Right forelimb (tissue), 1 donor: Measurements from ENCODE around the gene ZMYND12.

Experiments used
- DNase-seq: peaks from one replicate; pipeline ENCODE4 v3.0.0-alpha.2; 2018

ZMYND12 gene

DNA sequence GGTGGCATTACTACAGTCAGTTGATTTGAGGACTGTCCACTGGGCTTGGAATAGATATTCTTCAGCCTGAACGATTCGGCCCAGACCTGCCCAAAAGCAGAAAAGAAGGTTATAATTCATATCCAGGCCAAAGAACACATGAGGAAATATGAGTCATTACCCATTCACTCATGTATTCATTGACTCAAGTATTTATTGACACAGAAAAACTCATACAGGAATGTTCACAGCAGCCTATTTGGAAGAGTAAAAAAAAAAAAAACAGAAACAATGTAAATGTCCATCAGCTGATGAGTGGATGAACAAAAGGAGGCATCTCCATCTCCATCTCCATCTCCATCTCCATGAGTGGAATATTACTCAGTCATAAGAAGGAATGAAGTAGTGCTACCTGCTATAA, 15.9 kb downstream of the ZMYND12 start:
- no peak for DNase-seq

DNA sequence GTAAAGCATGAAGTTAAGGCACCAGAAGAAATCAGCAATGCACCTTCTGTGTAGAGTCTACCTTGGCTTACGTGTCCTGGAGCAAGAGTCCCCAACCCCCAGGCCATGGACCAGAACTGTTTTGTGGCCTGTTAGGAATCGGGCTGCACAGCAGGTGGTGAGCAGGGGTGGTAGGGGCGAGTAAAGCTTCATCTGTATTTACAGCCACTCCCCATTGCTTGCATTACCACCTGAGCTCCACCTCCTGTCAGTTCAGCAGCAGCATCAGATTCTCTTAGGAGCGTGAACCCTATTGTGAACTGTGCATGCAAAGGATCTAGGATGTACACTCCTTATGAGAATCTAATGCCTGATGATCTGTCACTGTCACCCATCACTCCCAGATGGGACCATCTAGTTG, 21.5 kb downstream of the ZMYND12 start:
- no peak for DNase-seq

DNA sequence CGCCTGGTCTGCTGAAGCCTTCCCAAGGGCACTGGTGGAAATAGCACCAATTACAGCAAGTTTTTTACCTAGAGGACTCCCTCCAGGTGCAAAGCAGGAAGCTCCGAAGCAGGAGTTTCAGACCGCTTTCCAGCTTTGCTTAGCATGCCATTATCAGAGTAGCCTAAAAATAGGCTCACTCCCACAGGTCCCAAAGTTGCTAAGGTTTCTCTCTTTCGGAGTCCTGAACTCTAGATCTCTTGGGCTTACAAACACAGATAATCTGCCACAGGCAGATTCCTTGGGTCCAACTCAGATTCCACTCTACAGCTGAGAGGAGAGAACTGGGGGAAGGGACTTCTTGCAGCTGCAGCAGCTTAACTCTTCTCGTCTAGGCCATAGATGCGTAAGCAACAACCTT, 22.5 kb downstream of the ZMYND12 start:
- no peak for DNase-seq

DNA sequence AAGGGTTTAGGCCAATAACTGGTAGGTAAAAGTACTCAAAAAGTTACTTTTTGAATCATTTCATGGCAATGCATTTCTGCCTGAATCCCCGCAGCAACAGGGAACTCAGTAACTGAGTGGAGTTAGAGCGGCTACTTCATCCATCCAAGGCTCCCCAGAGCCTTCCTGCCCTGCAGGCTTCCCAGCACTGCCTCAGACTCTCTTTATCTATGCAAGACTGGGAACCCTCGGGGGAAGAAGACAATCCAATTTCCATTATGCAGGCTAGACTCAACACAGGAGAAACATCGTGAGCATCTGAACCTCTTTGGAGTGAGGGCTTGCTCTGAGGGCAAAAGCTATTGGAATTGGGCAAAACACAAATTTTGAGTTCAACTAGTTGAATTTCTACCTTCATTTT, 23.1 kb downstream of the ZMYND12 start:
- no peak for DNase-seq

DNA sequence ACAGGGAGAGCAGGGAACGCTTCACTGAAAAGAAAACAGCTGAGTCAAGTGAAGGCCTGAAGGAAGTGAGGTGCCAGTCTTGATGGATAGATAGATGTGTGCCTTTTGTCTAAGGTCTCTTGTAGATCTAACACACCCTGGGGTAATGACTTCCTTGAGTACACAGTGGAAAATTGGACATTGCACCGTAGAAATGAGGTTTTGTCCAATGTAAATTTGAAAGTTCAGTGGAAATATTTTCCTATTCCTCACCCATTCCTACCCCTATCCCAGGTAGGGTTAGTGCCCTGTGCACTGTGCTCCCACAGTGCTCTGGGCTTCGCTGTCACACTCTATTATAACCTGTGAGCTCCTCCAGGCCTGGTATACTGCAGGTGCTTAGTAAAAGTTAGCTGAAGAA, 24.3 kb downstream of the ZMYND12 start:
- no peak for DNase-seq

DNA sequence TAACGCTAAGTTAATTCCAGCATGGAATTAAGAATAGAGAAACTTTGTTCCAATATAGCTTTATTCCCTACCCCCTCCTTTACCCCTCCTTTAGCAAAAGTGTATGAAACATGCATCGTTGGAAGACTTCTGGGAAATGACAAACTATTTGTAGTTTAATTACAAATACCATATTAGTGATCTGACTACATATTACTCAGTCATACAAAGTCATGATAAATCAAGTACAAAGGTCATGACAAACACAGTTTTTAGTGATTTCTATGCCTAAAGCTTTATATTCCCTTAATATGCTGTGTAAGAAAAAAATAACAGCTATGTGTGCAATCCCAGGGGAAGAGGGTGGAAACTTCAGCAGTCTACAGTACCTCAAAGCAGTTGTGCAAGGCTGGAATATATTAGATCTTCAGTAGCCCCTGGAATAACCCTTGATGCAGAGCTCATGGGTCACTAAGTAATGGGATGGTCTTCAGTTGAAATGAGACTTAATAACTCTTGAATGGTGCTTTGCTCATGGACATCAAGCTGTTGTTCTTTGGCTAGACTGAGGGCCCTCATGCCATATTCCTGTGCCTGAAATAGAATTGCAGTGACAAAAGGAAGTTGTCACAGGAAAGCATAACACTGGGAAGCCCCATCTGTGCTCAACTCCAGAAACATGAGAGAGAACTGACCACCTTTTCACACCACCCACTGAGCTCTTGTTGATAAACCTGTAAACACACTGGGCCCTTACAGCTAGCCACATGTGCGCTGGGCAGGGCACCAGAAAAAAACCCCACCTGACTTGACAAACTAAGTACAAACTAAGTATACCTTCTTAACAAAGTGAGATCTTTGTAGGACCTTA, 25.3 kb downstream of the ZMYND12 start:
- DNase-seq = no peak

DNA sequence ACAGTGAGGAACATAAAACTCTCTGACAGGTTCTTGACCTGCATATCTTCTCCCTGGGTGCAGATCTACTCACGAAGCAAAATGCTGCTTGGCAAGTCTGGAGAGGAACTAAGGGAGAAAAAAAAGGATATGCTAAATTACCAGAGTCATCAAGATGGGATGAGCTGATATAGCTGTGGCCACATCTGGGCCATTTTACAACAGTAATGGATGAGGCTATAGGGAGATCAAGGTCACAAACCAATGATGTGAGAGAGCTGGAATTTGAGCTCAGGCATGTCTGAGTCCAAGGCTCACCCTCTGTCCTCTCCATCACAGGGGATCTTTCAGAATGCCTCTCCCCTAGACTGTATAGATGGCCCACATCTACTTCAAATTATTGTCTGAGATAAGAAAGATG, 26.2 kb downstream of the ZMYND12 start:
- no peak for DNase-seq

DNA sequence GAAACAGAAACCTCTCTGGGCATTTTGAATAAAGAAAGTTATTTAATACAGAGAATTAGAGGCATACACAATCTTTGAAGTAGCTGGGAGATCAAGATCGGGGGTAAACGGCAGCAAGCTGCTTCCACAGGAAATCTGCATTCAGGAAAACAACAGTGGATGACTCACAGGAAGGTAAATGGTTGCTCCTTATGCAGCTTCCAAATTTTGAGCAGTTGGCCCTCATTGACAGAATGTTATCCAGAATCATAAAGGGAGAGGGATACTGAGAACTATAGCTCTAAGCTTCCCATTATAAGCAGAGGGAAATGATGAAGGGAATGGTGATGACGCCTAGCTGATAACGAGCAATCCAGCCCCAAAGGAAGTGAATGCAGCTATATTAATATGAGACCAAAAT, 28.6 kb downstream of the ZMYND12 start:
- DNase-seq = no peak

DNA sequence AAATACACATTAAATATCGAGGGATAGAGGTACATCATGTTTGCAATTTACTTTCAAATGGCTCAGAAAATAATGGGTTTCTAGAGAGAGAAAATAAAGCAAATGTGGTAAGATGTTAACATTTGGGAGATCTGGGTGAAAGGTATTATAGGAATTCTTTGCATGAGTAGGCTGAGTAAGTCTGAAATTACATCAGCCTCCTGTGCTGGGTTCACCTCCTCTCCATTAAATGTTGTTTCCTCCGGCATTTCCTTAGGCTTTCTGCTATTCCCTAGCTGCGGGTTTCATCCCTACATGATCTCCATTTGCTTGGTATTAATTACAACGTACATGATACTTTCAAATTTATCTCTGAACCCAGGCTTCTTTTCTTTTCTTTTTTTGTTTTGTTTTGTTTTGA, 31.6 kb downstream of the ZMYND12 start:
- no peak for DNase-seq

DNA sequence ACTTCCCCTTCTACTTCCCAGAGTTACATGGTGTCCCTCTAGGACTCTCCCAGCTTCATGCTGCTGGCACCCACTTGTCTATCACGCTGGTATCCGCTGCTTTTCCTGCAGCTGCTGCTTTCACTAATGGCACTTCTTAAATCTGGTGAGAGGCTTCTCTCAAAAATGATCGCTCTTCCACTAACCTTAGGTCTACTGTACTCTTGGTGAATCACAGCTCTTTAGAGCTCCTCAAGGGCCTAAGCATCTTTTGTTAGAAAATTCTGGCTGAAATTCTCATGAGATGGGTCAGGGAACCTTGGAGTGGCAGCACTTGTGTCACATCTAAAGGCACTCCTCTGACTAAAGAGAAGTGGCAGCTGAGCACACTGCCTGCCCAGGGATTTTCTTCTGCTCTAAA, 32.1 kb downstream of the ZMYND12 start:
- DNase-seq = no peak

DNA sequence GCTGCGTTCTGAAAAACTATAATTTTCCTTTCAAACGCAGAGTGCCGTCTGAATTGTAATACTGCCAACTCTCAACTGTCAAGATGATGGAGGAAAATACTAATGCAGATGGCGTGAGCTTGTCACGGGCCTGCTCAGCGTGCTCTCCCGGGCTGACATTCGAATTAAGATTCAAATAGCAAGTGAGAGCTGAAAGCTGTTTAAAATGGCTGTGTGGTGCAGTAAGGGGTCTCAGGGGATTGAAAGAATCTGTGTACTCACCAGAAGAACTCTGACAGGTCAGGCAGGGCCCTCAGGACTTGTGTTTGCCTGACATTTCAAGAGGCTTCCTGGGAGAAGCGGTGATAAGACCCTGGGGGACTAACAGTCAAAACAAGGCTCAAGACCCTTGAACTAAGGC, 33.1 kb downstream of the ZMYND12 start:
- no peak for DNase-seq

DNA sequence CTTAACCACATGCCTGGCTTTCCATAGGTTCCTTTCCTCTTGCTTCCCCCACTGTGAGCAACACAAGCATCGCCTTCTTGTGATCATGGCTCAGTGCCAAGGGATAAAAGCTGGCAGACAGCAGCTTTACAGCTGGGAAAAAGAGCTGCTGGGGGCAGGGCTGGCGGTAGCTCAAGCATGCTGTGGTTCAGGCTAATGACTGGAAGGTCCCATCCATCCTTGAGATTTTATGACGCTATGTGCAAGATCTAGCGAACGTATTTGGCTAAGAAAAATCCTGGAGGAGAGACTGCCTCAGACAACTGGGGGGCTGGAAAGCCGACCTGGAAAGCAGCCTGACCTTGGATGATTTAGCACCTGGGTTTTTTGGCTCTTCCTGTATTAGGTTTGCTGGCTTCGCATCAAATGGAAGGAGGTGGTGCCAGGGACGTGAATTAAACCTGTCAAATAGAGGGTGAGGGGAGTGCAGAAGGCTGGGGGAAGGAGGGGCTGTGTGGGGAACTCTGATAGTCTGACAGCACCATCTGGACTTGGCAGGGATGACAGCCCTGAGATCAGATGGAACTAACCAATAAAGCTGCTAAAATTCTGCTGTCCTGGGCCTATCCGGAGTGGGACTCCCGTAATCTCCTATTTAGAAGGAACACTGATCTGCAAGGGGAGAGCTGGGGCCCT, 34.8 kb downstream of the ZMYND12 start:
- peak; percentile 85 for DNase-seq

DNA sequence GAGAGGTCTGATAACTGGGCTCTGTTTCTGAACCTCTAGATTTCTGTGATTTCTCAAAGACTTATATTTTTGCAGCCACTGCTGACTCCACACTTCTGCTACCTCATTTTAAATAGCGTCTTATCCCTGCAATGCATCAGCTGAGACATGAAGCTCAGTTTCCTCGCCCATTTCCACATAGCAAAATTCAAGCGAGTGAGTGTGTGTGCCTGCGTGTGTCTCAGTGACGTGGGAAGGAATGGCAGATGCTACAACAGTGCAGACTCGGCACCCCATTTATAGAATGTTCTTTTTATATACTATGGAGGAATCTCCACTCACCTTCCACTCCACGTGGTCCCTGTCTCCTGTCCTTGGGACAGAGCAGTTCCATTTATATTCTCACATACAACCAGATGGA, 35.7 kb downstream of the ZMYND12 start:
- DNase-seq = peak; percentile 45

DNA sequence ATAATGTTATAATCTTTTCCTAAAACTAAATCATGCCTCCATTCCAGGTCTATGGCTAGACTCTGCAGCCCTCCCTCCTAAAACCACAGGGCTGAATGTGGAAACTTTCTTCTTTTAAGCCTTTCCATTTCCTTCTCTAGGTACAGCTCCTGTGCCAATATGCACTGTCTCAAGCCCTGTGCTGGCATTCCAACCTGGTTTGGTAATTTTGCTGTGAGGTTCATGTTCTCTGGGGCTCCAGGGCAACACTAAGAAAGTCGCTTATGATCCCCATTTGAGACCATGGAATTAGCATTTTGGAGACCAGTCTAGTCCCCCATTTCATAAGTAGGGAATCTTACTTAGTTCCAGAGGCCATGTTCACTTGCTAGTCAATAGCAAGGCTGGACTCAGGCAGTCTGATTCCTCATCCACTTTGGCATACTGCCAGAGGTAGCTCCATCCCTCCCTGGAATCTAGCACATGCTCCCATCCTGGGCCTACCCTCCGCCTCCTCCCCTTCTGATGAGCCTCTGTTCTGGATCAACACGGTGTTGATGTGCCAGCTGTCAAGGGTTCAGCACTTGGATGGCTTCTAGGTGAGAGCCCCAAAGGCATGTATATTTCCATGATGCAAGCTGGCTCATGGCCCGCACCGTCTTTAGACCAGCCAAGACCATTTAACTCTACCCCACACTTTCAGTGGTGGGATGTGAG, 36.5 kb downstream of the ZMYND12 start:
- DNase-seq = peak; percentile 85

DNA sequence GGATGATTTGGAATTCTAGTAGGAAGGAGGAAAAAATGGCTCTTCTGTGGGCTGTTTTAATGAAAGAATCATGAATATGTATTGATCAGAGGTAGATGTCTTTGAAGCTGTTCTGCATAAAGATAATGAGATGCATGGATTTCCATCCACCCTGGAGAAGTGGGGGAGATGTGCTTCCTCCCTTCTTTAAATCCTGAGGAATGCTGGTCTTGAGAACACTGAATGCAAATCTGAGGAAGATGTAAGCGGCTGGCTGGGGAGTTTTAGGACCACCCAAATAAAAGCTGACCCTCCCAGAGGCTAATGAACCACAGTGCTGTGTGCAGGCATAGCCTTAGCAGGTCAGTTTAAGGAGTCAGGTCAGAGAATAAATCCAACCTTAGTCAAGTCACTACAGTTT, 37.3 kb downstream of the ZMYND12 start:
- DNase-seq = no peak

DNA sequence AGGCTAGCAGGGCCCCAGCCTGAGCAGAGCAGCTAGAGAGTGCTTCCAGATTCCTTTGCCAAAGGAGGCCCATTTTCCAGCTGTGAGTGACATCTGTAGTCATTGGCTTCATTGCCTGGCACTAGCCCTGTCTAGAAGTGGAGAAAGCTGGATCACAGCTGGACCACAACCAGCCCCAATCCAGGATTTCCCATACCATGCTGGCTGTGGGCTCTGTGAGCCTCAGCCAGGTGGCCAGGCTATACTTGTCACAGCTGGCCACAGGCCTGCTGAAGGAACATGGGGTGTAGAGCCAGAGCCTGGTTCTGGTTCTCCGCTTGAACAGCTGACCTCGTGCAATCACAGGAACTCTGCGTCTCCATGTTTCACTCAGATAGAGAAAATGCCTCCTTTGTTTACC, 38.7 kb downstream of the ZMYND12 start:
- peak; percentile 58 for DNase-seq

DNA sequence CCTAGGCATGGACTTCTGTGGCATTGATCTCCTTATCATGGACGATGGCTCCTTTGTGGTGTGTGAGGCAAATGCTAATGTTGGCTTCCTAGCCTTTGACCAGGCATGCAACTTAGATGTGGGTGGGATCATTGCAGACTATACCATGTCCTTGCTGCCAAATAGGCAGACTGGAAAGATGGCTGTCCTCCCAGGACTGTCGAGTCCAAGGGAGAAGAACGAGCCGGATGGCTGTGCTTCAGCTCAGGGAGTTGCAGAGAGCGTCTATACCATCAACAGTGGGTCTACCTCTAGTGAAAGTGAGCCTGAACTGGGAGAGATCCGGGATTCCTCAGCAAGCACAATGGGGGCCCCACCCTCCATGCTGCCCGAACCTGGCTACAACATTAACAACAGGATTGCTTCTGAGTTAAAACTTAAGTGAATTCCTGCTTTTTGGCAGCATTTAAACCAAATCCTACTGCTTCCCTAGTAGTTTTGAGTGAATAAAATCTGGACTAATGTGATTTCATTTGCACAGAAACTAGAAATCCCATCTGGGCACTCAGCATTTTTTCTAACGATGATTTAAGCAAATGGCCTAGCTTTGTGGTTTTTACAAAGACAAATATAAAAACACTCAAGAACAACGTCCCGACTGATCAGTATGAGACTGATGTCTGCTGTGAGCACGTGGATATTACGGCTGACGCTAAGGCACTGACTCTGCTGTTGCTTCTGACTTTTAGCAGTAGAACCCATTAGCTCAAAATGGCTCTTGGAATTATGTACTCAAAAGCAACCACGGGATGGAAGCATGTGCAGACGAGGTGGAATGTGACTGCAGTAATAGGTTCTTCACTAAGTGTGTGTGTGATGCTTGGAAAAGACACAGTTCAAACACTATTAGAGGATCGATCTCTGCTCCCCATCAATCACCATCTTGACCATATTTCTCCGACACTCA, 41.0 kb downstream of the ZMYND12 start:
- no peak for DNase-seq

DNA sequence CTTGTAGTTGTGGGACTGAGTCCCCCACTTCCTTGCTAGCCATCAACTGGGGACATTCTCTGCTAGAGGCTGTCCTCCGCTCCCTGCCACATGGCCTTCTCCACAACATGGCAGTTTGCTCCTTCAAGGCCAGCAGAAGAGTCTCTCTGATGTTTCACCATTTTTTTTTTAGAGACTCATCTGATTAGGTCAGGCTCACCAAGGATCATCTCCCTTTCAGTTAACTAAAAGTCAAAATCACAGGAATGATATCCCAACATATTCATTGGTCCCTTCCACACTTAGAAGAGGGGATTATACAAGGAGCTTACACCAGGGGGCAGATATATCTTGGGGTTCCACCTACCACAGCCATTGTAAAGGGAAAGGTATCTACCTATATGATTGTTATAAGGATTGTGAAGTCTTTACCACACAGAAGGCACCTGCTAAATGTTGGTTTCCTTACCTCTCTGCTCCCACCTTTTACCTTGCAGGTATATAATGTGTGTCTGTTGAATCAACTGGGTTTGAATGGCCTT, 51.9 kb downstream of the ZMYND12 start:
- no peak for DNase-seq

DNA sequence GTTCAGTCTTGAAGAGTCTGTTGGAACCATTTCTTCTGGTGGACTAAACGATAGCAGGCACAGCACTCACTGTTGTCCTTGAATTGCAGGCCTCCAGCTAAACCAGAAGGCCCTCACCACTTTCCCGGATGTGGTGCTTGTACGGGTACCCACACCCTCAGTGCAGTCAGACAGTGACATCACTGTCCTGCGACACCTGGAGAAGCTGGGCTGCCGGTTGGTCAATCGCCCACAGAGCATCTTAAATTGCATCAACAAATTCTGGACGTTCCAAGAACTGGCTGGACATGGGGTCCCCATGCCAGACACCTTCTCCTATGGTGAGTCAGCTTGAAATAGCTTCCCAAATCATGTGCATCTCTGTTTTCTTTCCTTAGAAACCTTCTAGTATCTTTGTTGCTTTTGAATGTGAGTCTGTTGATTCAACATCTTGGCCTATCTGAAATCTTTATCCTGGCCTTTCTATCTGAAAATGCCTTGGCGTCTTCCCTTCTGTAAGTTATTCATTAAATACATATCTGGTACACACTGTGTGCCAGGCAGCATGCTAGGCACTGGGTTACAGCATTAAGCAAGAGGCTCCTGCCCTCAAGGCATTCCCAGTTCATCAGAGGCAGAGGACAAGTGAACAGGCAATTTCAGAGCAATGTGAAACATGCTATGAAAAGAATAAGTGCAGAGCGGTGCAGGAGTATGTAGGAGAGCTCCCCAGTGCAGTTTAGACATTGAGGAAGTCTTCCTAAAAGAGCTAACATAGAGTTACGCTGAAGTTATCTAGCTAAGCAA, 56.3 kb downstream of the ZMYND12 start:
- no peak for DNase-seq

DNA sequence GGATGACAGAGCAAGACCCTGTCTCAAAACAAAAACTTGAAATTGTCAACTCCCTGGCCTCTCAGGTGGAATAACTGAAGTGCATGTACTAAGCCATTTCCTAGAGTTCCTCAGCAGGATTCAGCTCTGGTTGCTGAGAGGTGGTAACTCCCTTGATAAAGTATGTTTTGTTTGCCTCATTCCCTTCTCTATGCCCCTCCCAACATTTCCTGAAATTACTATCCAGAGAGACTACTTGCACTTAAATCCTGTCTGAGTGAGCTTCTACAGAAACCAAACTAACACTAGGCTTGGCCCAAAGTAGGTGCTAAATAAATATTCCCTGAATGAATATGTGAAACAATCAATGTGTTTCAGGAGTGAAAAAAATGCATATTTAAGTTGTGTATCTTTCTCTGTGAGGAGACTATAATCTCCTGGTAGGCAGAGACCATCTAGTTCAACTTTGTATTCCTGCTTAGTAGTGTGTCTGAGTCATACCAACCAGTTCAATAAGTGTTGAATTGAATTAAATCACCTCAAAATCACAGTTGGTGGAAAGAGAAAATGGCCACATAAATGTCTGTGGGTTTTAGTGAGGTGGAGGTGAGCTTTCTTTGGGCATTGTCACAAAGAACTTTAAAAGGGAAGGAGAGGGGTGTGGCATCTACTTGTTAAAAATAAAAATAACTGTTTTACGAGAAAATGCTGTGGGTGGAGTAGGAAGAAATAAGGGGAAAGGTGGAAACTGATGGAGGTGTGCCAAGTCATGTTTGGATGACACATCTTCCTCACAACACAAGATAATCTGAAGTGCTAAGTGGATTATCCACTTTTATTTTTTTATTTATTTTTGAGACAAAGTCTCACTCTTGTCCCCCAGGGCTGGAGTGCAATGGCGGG, 62.6 kb downstream of the ZMYND12 start:
- no peak for DNase-seq

DNA sequence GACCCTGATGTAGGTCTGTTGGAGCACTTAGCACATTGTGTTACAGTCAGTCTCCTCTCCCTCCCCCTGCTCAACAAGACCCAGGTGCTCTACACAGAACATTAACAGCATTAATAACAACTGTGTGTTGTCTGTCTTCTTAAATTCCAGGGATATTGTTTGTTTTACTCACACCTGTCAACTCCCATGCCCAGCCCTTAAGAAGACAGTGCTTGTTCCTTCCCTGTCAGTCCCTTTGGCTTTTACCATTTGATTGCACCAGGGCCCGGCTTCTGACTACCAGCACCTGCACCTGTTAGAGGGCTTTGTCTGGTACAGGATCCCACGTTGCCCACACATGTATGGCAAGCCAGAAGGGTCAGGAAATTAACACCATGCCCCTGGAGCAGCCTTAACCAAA, 63.6 kb downstream of the ZMYND12 start:
- DNase-seq = no peak
